IMR-90 (cell line): ENCODE data around the gene PIRT. TPM values are rescaled to one million over a fixed set of nuclear protein-coding genes. Genes with fewer than 3 reads are reported as not detected.

Experiments used
- ATAC-seq: fragments of 200-7000 bp; cut with Tn5 transposase; 2 replicates; pipeline ENCODE4 v1.9.1; 2020; ENCODE audit warnings: low read depth, mild to moderate bottlenecking, moderate library complexity
- BruUV-seq: library from RNA; stranded (reverse); fragments of 400-500 nt; replicated peaks from 2 replicates; lab custom pipeline; 2021; lab: Mats Ljungman, UMichigan
- CTCF ChIA-PET: fragments of 300-600 bp; formaldehyde crosslinking; extraction: SDS; loops from one replicate; lab custom pipeline; 2021; ENCODE audit warnings: antibody characterized with exemption; lab: Yijun Ruan, JAX
- POLR2A ChIA-PET: fragments of 300-600 bp; sonication (Branson Sonifier 250); formaldehyde crosslinking; loops from one replicate; lab custom pipeline; 2022; ENCODE audit warnings: antibody characterized with exemption; ENCODE audit not compliant: unreplicated experiment; lab: Charles Lee
- DNase-seq: peaks from one replicate; pipeline ENCODE4 v3.0.0; 2013
- H2AFZ ChIP-seq: replicated peaks from 2 replicates; pipeline ENCODE3; 2013; ENCODE audit warnings: low read length, mild to moderate bottlenecking; ENCODE audit not compliant: poor library complexity
- H2AK5ac ChIP-seq: 2 replicates; pipeline ENCODE4 v1.6.1; 2013; ENCODE audit warnings: low read depth, low read length, inconsistent platforms
- H2AK9ac ChIP-seq: replicated peaks from 2 replicates; pipeline ENCODE3; 2013; ENCODE audit warnings: mild to moderate bottlenecking, low read depth, low read length, moderate library complexity; ENCODE audit not compliant: poor library complexity
- H2BK120ac ChIP-seq: 2 replicates; pipeline ENCODE4 v1.6.1; 2013; ENCODE audit warnings: low read depth, low read length, inconsistent platforms
- H2BK15ac ChIP-seq: 3 replicates; pipeline ENCODE4 v1.6.1; 2013; ENCODE audit warnings: low read depth, low read length, inconsistent platforms
- H2BK20ac ChIP-seq: 2 replicates; pipeline ENCODE4 v1.6.1; 2013; ENCODE audit warnings: low read depth, mild to moderate bottlenecking, inconsistent platforms, low read length, moderate library complexity
- H2BK5ac ChIP-seq: 2 replicates; pipeline ENCODE4 v1.6.1; 2013; ENCODE audit warnings: mild to moderate bottlenecking, low read depth, low read length, inconsistent platforms; ENCODE audit not compliant: poor library complexity, severe bottlenecking
- H3K14ac ChIP-seq: replicated peaks from 2 replicates; pipeline ENCODE4 v1.6.1; 2013; ENCODE audit warnings: low read depth, low read length, inconsistent platforms
- H3K18ac ChIP-seq: 2 replicates; pipeline ENCODE4 v1.6.1; 2013; ENCODE audit warnings: low read depth, low read length, control low read depth
- H3K23ac ChIP-seq: 2 replicates; pipeline ENCODE4 v1.6.1; 2013; ENCODE audit warnings: low read depth, low read length, inconsistent platforms
- H3K27ac ChIP-seq: 2 replicates; pipeline ENCODE4 v1.5.1; 2013; ENCODE audit warnings: mild to moderate bottlenecking, control low read depth, low read length; ENCODE audit not compliant: insufficient read depth
- H3K27me3 ChIP-seq: 2 replicates; pipeline ENCODE4 v1.6.1; 2013; ENCODE audit warnings: low read length; ENCODE audit not compliant: control insufficient read depth, insufficient read depth
- H3K36me3 ChIP-seq: 2 replicates; pipeline ENCODE4 v1.6.1; 2013; ENCODE audit warnings: low read length, mixed read lengths; ENCODE audit not compliant: control insufficient read depth, insufficient read depth
- H3K4ac ChIP-seq: 2 replicates; pipeline ENCODE4 v1.6.1; 2013; ENCODE audit warnings: low read depth, low read length, inconsistent platforms
- H3K4me1 ChIP-seq: 2 replicates; pipeline ENCODE4 v1.6.1; 2013; ENCODE audit warnings: low read length, mixed read lengths; ENCODE audit not compliant: control insufficient read depth, insufficient read depth
- H3K4me2 ChIP-seq: 2 replicates; pipeline ENCODE4 v1.6.1; 2013; ENCODE audit warnings: low read depth, mild to moderate bottlenecking, control low read depth, low read length, moderate library complexity
- H3K4me3 ChIP-seq: 2 replicates; pipeline ENCODE4 v1.5.1; 2013; ENCODE audit warnings: low read depth, mild to moderate bottlenecking, control low read depth, low read length, moderate library complexity; ENCODE audit not compliant: insufficient read depth
- H3K56ac ChIP-seq: 2 replicates; pipeline ENCODE4 v1.6.1; 2013; ENCODE audit warnings: low read length, inconsistent platforms; ENCODE audit not compliant: insufficient read depth; ENCODE audit errors: extremely low read depth
- H3K79me1 ChIP-seq, 2 experiments: 2 replicates each; pipeline ENCODE4 v1.6.1; 2013; ENCODE audit warnings: low read length in 2 of 2, inconsistent platforms in 1 of 2, low read depth in 1 of 2
- H3K9ac ChIP-seq: 2 replicates; pipeline ENCODE4 v1.6.1; 2013; ENCODE audit warnings: low read depth, low read length, control low read depth
- H3K9me1 ChIP-seq: 2 replicates; pipeline ENCODE4 v1.6.1; 2013; ENCODE audit warnings: low read length, inconsistent platforms; ENCODE audit not compliant: insufficient read depth
- H3K9me3 ChIP-seq: 2 replicates; pipeline ENCODE4 v1.6.1; 2013; ENCODE audit warnings: low read length; ENCODE audit not compliant: control insufficient read depth, insufficient read depth
- H4K20me1 ChIP-seq: 2 replicates; pipeline ENCODE4 v1.6.1; 2013; ENCODE audit warnings: low read length, inconsistent platforms; ENCODE audit not compliant: insufficient read depth
- H4K5ac ChIP-seq: 2 replicates; pipeline ENCODE4 v1.6.1; 2013; ENCODE audit warnings: mild to moderate bottlenecking, low read depth, low read length, control low read depth
- H4K8ac ChIP-seq, 2 experiments: 2 replicates each; pipeline ENCODE4 v1.6.1; 2013; ENCODE audit warnings: low read depth in 2 of 2, low read length in 2 of 2, control low read depth in 1 of 2, inconsistent platforms in 1 of 2
- H4K91ac ChIP-seq: 2 replicates; pipeline ENCODE4 v1.6.1; 2013; ENCODE audit warnings: low read depth, low read length, inconsistent platforms; ENCODE audit not compliant: insufficient read depth
- BHLHE40 ChIP-seq: fragments of 150-350 bp; IDR thresholded peaks from 2 replicates; pipeline ENCODE4 v1.6.1; 2016; ENCODE audit warnings: mild to moderate bottlenecking, low read depth, low read length
- CTCF ChIP-seq: conservative IDR thresholded peaks from 2 replicates; pipeline ENCODE4 v1.5.1; 2012; ENCODE audit warnings: mild to moderate bottlenecking, low read depth, low read length, improper control_type of control experiment
- ELK1 ChIP-seq: fragments of 150-350 bp; IDR thresholded peaks from 2 replicates; pipeline ENCODE4 v1.6.1; 2016; ENCODE audit warnings: low read depth, mild to moderate bottlenecking, low read length, moderate library complexity, borderline replicate concordance
- MAFK ChIP-seq: IDR thresholded peaks from 2 replicates; pipeline ENCODE4 v1.6.1; 2012; ENCODE audit warnings: low read depth, low read length, improper control_type of control experiment
- MXI1 ChIP-seq: IDR thresholded peaks from 2 replicates; pipeline ENCODE4 v1.6.1; 2012; ENCODE audit warnings: low read depth, mild to moderate bottlenecking, low read length, moderate library complexity, borderline replicate concordance
- NFE2L2 ChIP-seq: fragments of 150-350 bp; IDR thresholded peaks from 2 replicates; pipeline ENCODE4 v1.6.1; 2016; ENCODE audit warnings: low read depth, mild to moderate bottlenecking, low read length
- POLR2A ChIP-seq: IDR thresholded peaks from 2 replicates; pipeline ENCODE4 v1.6.1; 2012; ENCODE audit warnings: mild to moderate bottlenecking, low read depth, low read length
- RAD21 ChIP-seq: IDR thresholded peaks from 2 replicates; pipeline ENCODE4 v1.6.1; 2012; ENCODE audit warnings: low read length, improper control_type of control experiment
- RFX5 ChIP-seq: IDR thresholded peaks from 2 replicates; pipeline ENCODE4 v1.8.0; 2012; ENCODE audit warnings: low read depth, mild to moderate bottlenecking, low read length, moderate library complexity
- SMC3 ChIP-seq: fragments of 150-350 bp; IDR thresholded peaks from 2 replicates; pipeline ENCODE4 v1.6.1; 2016; ENCODE audit warnings: low read depth, mild to moderate bottlenecking, antibody characterized with exemption, low read length, moderate library complexity
- WGBS, 2 experiments: methylation state at CpG; one replicate each; pipeline versions ENCODE4 v1.1.5 to v1.1.7; 2013; ENCODE audit warnings: missing lambda C conversion rate in 2 of 2; ENCODE audit not compliant: insufficient read length in 1 of 2; ENCODE audit errors: extremely low coverage in 2 of 2; 5-methylcytosine and 5-hydroxymethylcytosine counted together
- dilution Hi-C: fragments of 300-500 bp; cut with HindIII; formaldehyde crosslinking; loops from one replicate; pipeline ENCODE4 v1.14.3; 2018; ENCODE audit warnings: low sequenced_read_pairs; ENCODE audit not compliant: unreplicated experiment
- in situ Hi-C: fragments of 300-500 bp; cut with MboI; formaldehyde crosslinking; loops from 3 replicates; pipeline ENCODE4 v1.14.3; 2019; ENCODE audit warnings: low sequenced_read_pairs, inconsistent platforms, mixed read lengths
- intact Hi-C: fragments of 100-400 bp; cut with micrococcal nuclease; formaldehyde crosslinking; loops from 2 replicates; pipeline ENCODE4 v1.10.0; 2022
- polyA plus RNA-seq, 3 experiments: library from polyadenylated mRNA; depleted of rRNA; stranded (reverse); fragments of >200 nt; gene quantifications; 2 replicates each; pipeline ENCODE4 v1.2.3, GENCODE V29; 2012; ENCODE audit warnings: low replicate concordance in 1 of 3
- total RNA-seq: library from RNA; depleted of rRNA; stranded (reverse); fragments of >200 nt; gene quantifications from 2 replicates; pipeline ENCODE4 v1.2.3, GENCODE V29; 2012

PIRT gene
- total and polyA plus RNA-seq, 2 of the 4 experiments (the other 2 are of a cell fraction), result not detected

GRCh38 chr17:10870336-10871050 is 32.6 kb upstream of the PIRT start:
- ChIA-PET POLR2A (no interaction called here), CTCF (no interaction called here)
- Histone ChIP-seq H3K14ac (no peak overlapping the region), H2AK9ac (no peak overlapping the region), H3K4me2 (no peak overlapping the region), H2BK15ac (no peak overlapping the region), H2BK20ac (no peak overlapping the region), H3K18ac (no peak overlapping the region), H2BK5ac (no peak overlapping the region), H3K79me1 (no peaks in the 10 kb centered on the region), H2AK5ac (no peak overlapping the region), H3K56ac (no peak overlapping the region), H3K9me3 (no peaks in the 10 kb centered on the region), H3K4ac (no peak overlapping the region), H3K4me3 (no peak overlapping the region), H4K8ac (no peak overlapping the region), H3K4me1 (no peaks in the 10 kb centered on the region), H2AFZ (no peak overlapping the region), H3K36me3 (no peaks in the 10 kb centered on the region), H4K20me1 (no peaks in the 10 kb centered on the region), H4K5ac (no peak overlapping the region), H3K9ac (no peak overlapping the region), H4K91ac (no peak overlapping the region), H3K27ac (no peak overlapping the region), H3K27me3 (no peaks in the 10 kb centered on the region), H2BK120ac (no peak overlapping the region), H3K9me1 (no peaks in the 10 kb centered on the region), H3K23ac (no peak overlapping the region)
- in situ Hi-C loops (loop anchor here (10.0 kb wide), 1 partner anchor 1114 kb away; no protein-coding TSS in a partner anchor), intact Hi-C loops (no loop called here), dilution Hi-C loops (no loop called here)
- DNase-seq (no peak), ATAC-seq (no peak)
- no CpG with 5 or more reads among the region's 8 CpGs for WGBS, 2 experiments
- BruUV-seq, result no TSS peak
- TF ChIP-seq CTCF (no peak), POLR2A (no peak), RFX5 (no peak), NFE2L2 (no peak), RAD21 (no peak), BHLHE40 (no peak), MXI1 (no peak), ELK1 (no peak), MAFK (no peak), SMC3 (no peak)
